Endodermal cell (in vitro differentiated cells): ENCODE results near the gene BDKRB1. TPM values are rescaled to one million over a fixed set of nuclear protein-coding genes. Genes with fewer than 3 reads are reported as not detected.

Experiments
- DNase-seq: peaks from one replicate; pipeline ENCODE4 v3.0.0-alpha.2; 2017
- H3K27ac ChIP-seq: 2 replicates; pipeline ENCODE4 v1.5.1; 2013; ENCODE audit warnings: mild to moderate bottlenecking, low read depth, low read length, moderate library complexity
- H3K27me3 ChIP-seq: 2 replicates; pipeline ENCODE4 v1.6.1; 2013; ENCODE audit warnings: mild to moderate bottlenecking, low read length, moderate library complexity; ENCODE audit not compliant: insufficient read depth, control insufficient read depth, poor library complexity, severe bottlenecking
- H3K36me3 ChIP-seq: 2 replicates; pipeline ENCODE4 v1.7.0; 2013; ENCODE audit warnings: mild to moderate bottlenecking, low read length, moderate library complexity; ENCODE audit not compliant: control insufficient read depth, insufficient read depth
- H3K4me1 ChIP-seq: one replicate; pipeline ENCODE4 v1.7.0; 2013; ENCODE audit warnings: low read length; ENCODE audit not compliant: control insufficient read depth, insufficient read depth
- H3K4me3 ChIP-seq: 2 replicates; pipeline ENCODE4 v1.5.1; 2013; ENCODE audit warnings: mild to moderate bottlenecking, low read length, moderate library complexity
- H3K9ac ChIP-seq: 2 replicates; pipeline ENCODE4 v1.6.1; 2013; ENCODE audit warnings: mild to moderate bottlenecking, low read length, moderate library complexity; ENCODE audit not compliant: poor library complexity, severe bottlenecking; ENCODE audit errors: extremely low read depth
- H3K9me3 ChIP-seq: 2 replicates; pipeline ENCODE4 v1.6.1; 2013; ENCODE audit warnings: mild to moderate bottlenecking, low read length, moderate library complexity; ENCODE audit not compliant: control insufficient read depth
- H3K27ac Mint-ChIP-seq: 2 replicates; pipeline ENCODE4 v1.8.0; 2020; ENCODE audit warnings: mixed read lengths
- H3K27me3 Mint-ChIP-seq: 2 replicates; pipeline ENCODE4 v1.8.0; 2021; ENCODE audit warnings: mild to moderate bottlenecking, mixed read lengths; ENCODE audit not compliant: insufficient read depth
- H3K36me3 Mint-ChIP-seq: 2 replicates; pipeline ENCODE4 v1.8.0; 2020; ENCODE audit warnings: low read depth, mixed read lengths
- H3K4me1 Mint-ChIP-seq: 2 replicates; pipeline ENCODE4 v1.8.0; 2020; ENCODE audit warnings: mixed read lengths
- H3K4me3 Mint-ChIP-seq: 2 replicates; pipeline ENCODE4 v1.8.0; 2020; ENCODE audit warnings: mild to moderate bottlenecking, moderate library complexity, mixed read lengths
- H3K9me3 Mint-ChIP-seq: 2 replicates; pipeline ENCODE4 v1.8.0; 2020; ENCODE audit warnings: mild to moderate bottlenecking, mixed read lengths
- WGBS, 2 experiments: methylation state at CpG; one replicate each; pipeline versions ENCODE4 v1.1.5 to v1.1.7; 2013; ENCODE audit warnings: missing lambda C conversion rate in 2 of 2, mixed read lengths in 1 of 2; ENCODE audit not compliant: insufficient coverage in 1 of 2, insufficient read length in 1 of 2; 5-methylcytosine and 5-hydroxymethylcytosine counted together
- total RNA-seq, 2 donors: library from RNA; stranded (reverse); fragmentation: NEBNext Ultra II Directional in 1 of 2; extraction: Animal tissue kit (Norgen Biotek cat#: 25700) in 1 of 2; gene quantifications; 2 replicates in 1 of 2; 3 replicates in 1 of 2; pipeline ENCODE4 v1.2.1, GENCODE V29; 2021
- TF ChIP-seq, protein P1 (sequence below): fragments of 200-600 bp; sonication (generic); conservative IDR thresholded peaks from 2 replicates; pipeline ENCODE4 v1.5.0; 2021; ENCODE audit warnings: antibody characterized with exemption, mild to moderate bottlenecking

BDKRB1 gene
- total RNA-seq, 2 donors from 2014 or later: 0.24 TPM; not detected in 1

DNA sequence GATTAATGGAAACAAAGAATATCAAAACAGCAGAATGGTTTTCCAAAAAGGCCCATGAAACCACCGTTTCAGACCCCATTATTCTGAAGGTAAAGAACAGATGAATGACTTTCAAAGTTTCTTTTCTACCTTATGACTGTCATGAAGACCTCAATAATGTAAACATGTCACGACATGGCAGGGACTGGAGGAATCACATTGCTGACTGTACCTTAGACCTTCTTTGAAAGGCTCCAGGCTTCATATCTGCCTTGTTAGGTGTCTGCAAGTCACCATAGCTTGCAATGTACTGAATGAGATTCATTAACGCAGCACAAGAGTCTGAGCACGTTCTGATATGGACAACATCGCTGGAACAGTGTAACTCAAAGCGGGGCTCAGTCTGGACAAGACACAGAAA is 54.9 kb downstream of the BDKRB1 start:
- H3K4me1 Mint-ChIP-seq: no peaks in the 10 kb centered on the region
- H3K27ac ChIP-seq: no peak overlapping the region
- H3K9me3 ChIP-seq: no peaks in the 10 kb centered on the region
- TF ChIP-seq, protein P1, sequence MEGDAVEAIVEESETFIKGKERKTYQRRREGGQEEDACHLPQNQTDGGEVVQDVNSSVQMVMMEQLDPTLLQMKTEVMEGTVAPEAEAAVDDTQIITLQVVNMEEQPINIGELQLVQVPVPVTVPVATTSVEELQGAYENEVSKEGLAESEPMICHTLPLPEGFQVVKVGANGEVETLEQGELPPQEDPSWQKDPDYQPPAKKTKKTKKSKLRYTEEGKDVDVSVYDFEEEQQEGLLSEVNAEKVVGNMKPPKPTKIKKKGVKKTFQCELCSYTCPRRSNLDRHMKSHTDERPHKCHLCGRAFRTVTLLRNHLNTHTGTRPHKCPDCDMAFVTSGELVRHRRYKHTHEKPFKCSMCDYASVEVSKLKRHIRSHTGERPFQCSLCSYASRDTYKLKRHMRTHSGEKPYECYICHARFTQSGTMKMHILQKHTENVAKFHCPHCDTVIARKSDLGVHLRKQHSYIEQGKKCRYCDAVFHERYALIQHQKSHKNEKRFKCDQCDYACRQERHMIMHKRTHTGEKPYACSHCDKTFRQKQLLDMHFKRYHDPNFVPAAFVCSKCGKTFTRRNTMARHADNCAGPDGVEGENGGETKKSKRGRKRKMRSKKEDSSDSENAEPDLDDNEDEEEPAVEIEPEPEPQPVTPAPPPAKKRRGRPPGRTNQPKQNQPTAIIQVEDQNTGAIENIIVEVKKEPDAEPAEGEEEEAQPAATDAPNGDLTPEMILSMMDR: no peak
- H3K27ac Mint-ChIP-seq: no peak overlapping the region
- no peaks in the 10 kb centered on the region for H3K27me3 ChIP-seq
- WGBS, 2 experiments: 95 to 98% methylated on average over 6 of the region's 6 CpGs
- no peak for DNase-seq
- H3K9me3 Mint-ChIP-seq: no peaks in the 10 kb centered on the region
- peaks cover 32% of the 10 kb centered on the region for H3K36me3 ChIP-seq
- no peaks in the 10 kb centered on the region for H3K27me3 Mint-ChIP-seq
- H3K4me3 Mint-ChIP-seq: no peak overlapping the region
- no peak overlapping the region for H3K4me3 ChIP-seq
- H3K36me3 Mint-ChIP-seq: peaks cover 32% of the 10 kb centered on the region
- no peaks in the 10 kb centered on the region for H3K4me1 ChIP-seq
- no peak overlapping the region for H3K9ac ChIP-seq

Other genes with a start within 250 kb of the BDKRB1 start
- 10 to 100 TPM; 12.3 to 21.9 TPM for gene C14orf132, start 216.8 kb upstream of the BDKRB1 start, total RNA-seq
- 1 to 10 TPM; 1.1 to 3.8 TPM for gene BDKRB2, start 51.4 kb upstream of the BDKRB1 start, total RNA-seq
- gene ATG2B, start 107.1 kb downstream of the BDKRB1 start, total RNA-seq: 10 to 100 TPM in 1 of 2 donors, 1 to 10 TPM in 1; 9.7 to 14.1 TPM
- gene GSKIP, start 107.3 kb downstream of the BDKRB1 start, total RNA-seq: 10 to 100 TPM; 43.7 to 44.4 TPM
- 1 to 10 TPM; 3.8 to 6.2 TPM for gene AK7, start 135.9 kb downstream of the BDKRB1 start, total RNA-seq
- gene PAPOLA, start 246.2 kb downstream of the BDKRB1 start, total RNA-seq: 100 to 1,000 TPM; 218 to 225 TPM